Activated CD8-positive, alpha-beta T cell treated with anti-CD3 and anti-CD28 coated beads for 36 hours (primary cell): ENCODE results near the gene RIC8B. TPM values are rescaled to one million over a fixed set of nuclear protein-coding genes. Genes with fewer than 3 reads are reported as not detected.

Experiments used
- ATAC-seq: fragments of 200-7000 bp; cut with Tn5 transposase; one replicate; pipeline ENCODE4 v1.10.0; 2021; ENCODE audit warnings: mild to moderate bottlenecking, moderate library complexity
- CTCF ChIA-PET: fragments of 350-600 bp; sonication (Branson Sonifier 250); formaldehyde crosslinking; loops from one replicate; lab custom pipeline; 2021; ENCODE audit warnings: antibody characterized with exemption; lab: Charles Lee
- POLR2A ChIA-PET: fragments of 350-600 bp; sonication (Branson Sonifier 250); formaldehyde crosslinking; loops from one replicate; lab custom pipeline; 2021; ENCODE audit warnings: antibody characterized with exemption; lab: Charles Lee
- DNase-seq: peaks from one replicate; pipeline ENCODE4 v3.0.0-alpha.2; 2020
- H3K27ac Mint-ChIP-seq: one replicate; pipeline ENCODE4 v1.8.0; 2021; ENCODE audit warnings: mild to moderate bottlenecking, mixed read lengths
- H3K27me3 Mint-ChIP-seq: one replicate; pipeline ENCODE4 v1.8.0; 2021; ENCODE audit warnings: mixed read lengths
- H3K36me3 Mint-ChIP-seq: one replicate; pipeline ENCODE4 v1.8.0; 2021; ENCODE audit warnings: low read depth, mixed read lengths
- H3K4me1 Mint-ChIP-seq: one replicate; pipeline ENCODE4 v1.8.0; 2021; ENCODE audit warnings: low read depth, mixed read lengths
- H3K4me3 Mint-ChIP-seq: one replicate; pipeline ENCODE4 v1.8.0; 2021; ENCODE audit warnings: mild to moderate bottlenecking, moderate library complexity, mixed read lengths
- H3K9me3 Mint-ChIP-seq: one replicate; pipeline ENCODE4 v1.8.0; 2021; ENCODE audit warnings: mixed read lengths
- intact Hi-C: fragments of 100-400 bp; cut with micrococcal nuclease; formaldehyde crosslinking; loops from one replicate; pipeline ENCODE4 v1.10.0; 2022
- total RNA-seq, 2 experiments: library from RNA; stranded (reverse); gene quantifications; one replicate each; pipeline ENCODE4 v1.2.3, GENCODE V29; 2021
- TF ChIP-seq, protein P1 (sequence below): fragments of 200-600 bp; IDR thresholded peaks from one replicate; pipeline ENCODE4 v1.8.0; 2022; ENCODE audit warnings: antibody characterized with exemption, mild to moderate bottlenecking

RIC8B gene
- total RNA-seq, 2 experiments from 2014 or later = 10.4 to 11.0 TPM

GRCh38 chr12:106733660-106734059 is 40.8 kb upstream of the RIC8B start:
- Mint-ChIP-seq H3K4me1 (peaks cover 3% of the 10 kb centered on the region), H3K4me3 (no peak overlapping the region), H3K27ac (no peak overlapping the region), H3K27me3 (no peaks in the 10 kb centered on the region), H3K9me3 (no peaks in the 10 kb centered on the region), H3K36me3 (no peaks in the 10 kb centered on the region)
- ChIA-PET CTCF (interaction anchor here (0.8 to 1.0 kb wide), 2 partner anchors 50 to 186 kb away, joined by 3 read pairs; no protein-coding TSS in a partner anchor), POLR2A (no interaction called here)
- no peak for DNase-seq
- TF ChIP-seq, protein P1, sequence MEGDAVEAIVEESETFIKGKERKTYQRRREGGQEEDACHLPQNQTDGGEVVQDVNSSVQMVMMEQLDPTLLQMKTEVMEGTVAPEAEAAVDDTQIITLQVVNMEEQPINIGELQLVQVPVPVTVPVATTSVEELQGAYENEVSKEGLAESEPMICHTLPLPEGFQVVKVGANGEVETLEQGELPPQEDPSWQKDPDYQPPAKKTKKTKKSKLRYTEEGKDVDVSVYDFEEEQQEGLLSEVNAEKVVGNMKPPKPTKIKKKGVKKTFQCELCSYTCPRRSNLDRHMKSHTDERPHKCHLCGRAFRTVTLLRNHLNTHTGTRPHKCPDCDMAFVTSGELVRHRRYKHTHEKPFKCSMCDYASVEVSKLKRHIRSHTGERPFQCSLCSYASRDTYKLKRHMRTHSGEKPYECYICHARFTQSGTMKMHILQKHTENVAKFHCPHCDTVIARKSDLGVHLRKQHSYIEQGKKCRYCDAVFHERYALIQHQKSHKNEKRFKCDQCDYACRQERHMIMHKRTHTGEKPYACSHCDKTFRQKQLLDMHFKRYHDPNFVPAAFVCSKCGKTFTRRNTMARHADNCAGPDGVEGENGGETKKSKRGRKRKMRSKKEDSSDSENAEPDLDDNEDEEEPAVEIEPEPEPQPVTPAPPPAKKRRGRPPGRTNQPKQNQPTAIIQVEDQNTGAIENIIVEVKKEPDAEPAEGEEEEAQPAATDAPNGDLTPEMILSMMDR = no peak
- ATAC-seq = no peak
- intact Hi-C loops = no loop called here

- Mint-ChIP-seq H3K4me1 (peaks cover 3% of the 10 kb centered on the region), H3K9me3 (no peaks in the 10 kb centered on the region), H3K36me3 (no peaks in the 10 kb centered on the region), H3K27me3 (peaks cover 2% of the 10 kb centered on the region), H3K4me3 (no peak overlapping the region), H3K27ac (no peak overlapping the region)
- ATAC-seq (peak; percentile 62), DNase-seq (peak; percentile 42)
- TF ChIP-seq, protein P1 = no peak
- intact Hi-C loops = no loop called here
- ChIA-PET CTCF (interaction anchor here (0.7 to 1.8 kb wide), 6 partner anchors 8 to 106 kb away, joined by 3 to 7 read pairs (median 4); no protein-coding TSS in a partner anchor), POLR2A (interaction anchor here (0.6 kb wide), 1 partner anchor 330 kb away, joined by 3 read pairs; no protein-coding TSS in a partner anchor)
Observed at GRCh38 chr12:106736051-106736957, 38.2 kb upstream of the RIC8B start.

DNA sequence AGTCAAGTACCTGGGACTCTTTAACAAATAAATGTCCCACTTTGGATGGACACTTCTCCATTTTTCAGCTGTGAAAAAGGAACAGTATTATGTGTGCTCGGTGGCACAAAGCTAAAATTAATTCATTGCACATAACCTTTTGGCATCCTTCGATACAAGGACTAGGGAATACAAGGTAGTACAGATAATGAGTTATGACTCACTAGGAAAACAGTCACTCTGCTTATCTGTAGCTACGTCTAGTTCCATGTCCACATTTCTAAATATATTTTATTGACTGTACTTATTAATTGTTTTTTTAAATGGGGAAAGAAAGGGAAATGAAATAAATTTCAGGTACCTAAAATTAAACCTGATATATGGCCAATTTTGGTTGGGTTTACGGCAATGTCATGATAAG is 35.2 kb upstream of the RIC8B start:
- intact Hi-C loops = no loop called here
- TF ChIP-seq, protein P1 = no peak
- DNase-seq (no peak), ATAC-seq (no peak)
- ChIA-PET CTCF (interaction anchor here (0.6 to 1.0 kb wide), 4 partner anchors 15 to 115 kb away, joined by 3 read pairs; partner anchors contain the start of gene RIC8B), POLR2A (no interaction called here)
- Mint-ChIP-seq H3K4me1 (peaks cover 3% of the 10 kb centered on the region), H3K27me3 (peaks cover 2% of the 10 kb centered on the region), H3K36me3 (no peaks in the 10 kb centered on the region), H3K27ac (no peak overlapping the region), H3K4me3 (no peak overlapping the region), H3K9me3 (no peaks in the 10 kb centered on the region)

GRCh38 chr12:106739815-106740530 is 34.5 kb upstream of the RIC8B start:
- TF ChIP-seq, protein P1 = no peak
- Mint-ChIP-seq H3K9me3 (no peaks in the 10 kb centered on the region), H3K36me3 (no peaks in the 10 kb centered on the region), H3K27ac (no peak overlapping the region), H3K27me3 (peaks cover 2% of the 10 kb centered on the region), H3K4me3 (no peak overlapping the region), H3K4me1 (peaks cover 3% of the 10 kb centered on the region)
- POLR2A ChIA-PET = no interaction called here
- ATAC-seq = no peak
- intact Hi-C loops = no loop called here
- CTCF ChIA-PET = interaction anchor here (1.0 kb wide), 2 partner anchors 35 to 101 kb away, joined by 3 read pairs; partner anchors contain the start of gene RIC8B
- no peak for DNase-seq
